Left lung (tissue), 10 donors: ENCODE measurements around the gene NT5DC1. TPM values are rescaled to one million over a fixed set of nuclear protein-coding genes. Genes with fewer than 3 reads are reported as not detected.

ENCODE experiments used
- ATAC-seq: fragments of 200-7000 bp; cut with Tn5 transposase; one replicate; pipeline ENCODE4 v1.9.1; 2020; ENCODE audit warnings: moderate library complexity
- DNase-seq, 4 donors: peaks; one replicate each; pipeline ENCODE4 v3.0.0-alpha.2; 2013 to 2020
- H3K27ac ChIP-seq, 2 donors: fragments of 200-600 bp; sonication (generic) in 1 of 2; one replicate each; pipeline versions ENCODE4 v1.5.0 to v1.8.0; 2020 to 2021
- H3K27me3 ChIP-seq, 2 donors: fragments of 200-600 bp; sonication (generic) in 1 of 2; one replicate each; pipeline versions ENCODE4 v1.5.0 to v1.8.0; 2020 to 2021
- H3K36me3 ChIP-seq, 2 donors: fragments of 200-600 bp; sonication (generic) in 1 of 2; one replicate each; pipeline versions ENCODE4 v1.5.0 to v1.8.0; 2020 to 2021
- H3K4me1 ChIP-seq, 2 donors: fragments of 200-600 bp; one replicate each; pipeline ENCODE4 v1.8.0; 2021
- H3K4me3 ChIP-seq, 2 donors: fragments of 200-600 bp; sonication (generic) in 1 of 2; one replicate each; pipeline versions ENCODE4 v1.5.0 to v1.8.0; 2020 to 2021; ENCODE audit warnings: mild to moderate bottlenecking in 1 of 2
- H3K9me3 ChIP-seq, 2 donors: fragments of 200-600 bp; sonication (generic) in 1 of 2; one replicate each; pipeline versions ENCODE4 v1.5.0 to v1.8.0; 2020 to 2021
- intact Hi-C, 2 donors: fragments of 100-400 bp; cut with DNase I; formaldehyde crosslinking; loops; one replicate each; pipeline versions ENCODE4 v1.11.2 to v1.14.2; 2022
- polyA plus RNA-seq, 6 donors: library from polyadenylated mRNA; unstranded; fragments of 120-200 nt; gene quantifications; one replicate each; pipeline ENCODE4 v1.2.1, GENCODE V29; 2013; ENCODE audit not compliant: insufficient read length in 6 of 6
- total RNA-seq, 2 donors: library from RNA; stranded (reverse); fragmentation: NEBNext Ultra II Directional; extraction: Animal tissue kit (Norgen Biotek cat#: 25700); gene quantifications; one replicate each; pipeline ENCODE4 v1.2.1, GENCODE V29; 2021
- TF ChIP-seq, protein P1 (sequence below), 2 donors: fragments of 200-600 bp; sonication (generic) in 1 of 2; IDR thresholded peaks; one replicate each; pipeline versions ENCODE4 v1.5.0 to v1.8.0; 2021; ENCODE audit warnings: antibody characterized with exemption in 2 of 2
- donor health status: DM: no; HTN: yes; CAD: no.
- donor health status: DM: no; HTN: no; CAD: no.

The NT5DC1 gene
- total and polyA plus RNA-seq, 8 donors: 36.9 to 56.8 (median 49.9) TPM

DNA sequence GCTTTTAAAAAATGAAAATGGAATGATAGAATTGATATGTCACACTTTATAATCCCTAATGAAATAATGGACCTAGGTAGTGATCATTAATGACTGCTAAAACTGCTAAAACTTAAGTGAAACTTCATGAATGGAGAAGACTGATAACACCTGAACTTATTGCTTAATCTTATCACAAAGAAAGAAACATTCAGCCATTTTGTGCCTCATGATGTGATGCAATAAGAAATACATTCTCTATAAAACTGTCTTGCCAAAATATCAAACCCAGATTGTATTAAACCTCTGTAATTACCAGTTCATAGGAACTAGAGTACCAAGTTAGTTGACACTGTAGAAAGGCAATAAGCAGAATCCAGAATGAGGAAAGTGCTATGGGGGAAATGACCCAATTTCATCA is 79.7 kb downstream of the NT5DC1 start:
- DNase-seq (no peak), ATAC-seq (no peak)
- Histone ChIP-seq H3K27ac (no peak overlapping the region), H3K9me3 (peaks cover 0 to 12% of the 10 kb centered on the region in 2 donors), H3K27me3 (no peaks in the 10 kb centered on the region), H3K4me3 (no peak overlapping the region), H3K36me3 (peaks cover 0 to 1% of the 10 kb centered on the region in 2 donors), H3K4me1 (no peaks in the 10 kb centered on the region)
- intact Hi-C loops: no loop called here
- TF ChIP-seq, protein P1, sequence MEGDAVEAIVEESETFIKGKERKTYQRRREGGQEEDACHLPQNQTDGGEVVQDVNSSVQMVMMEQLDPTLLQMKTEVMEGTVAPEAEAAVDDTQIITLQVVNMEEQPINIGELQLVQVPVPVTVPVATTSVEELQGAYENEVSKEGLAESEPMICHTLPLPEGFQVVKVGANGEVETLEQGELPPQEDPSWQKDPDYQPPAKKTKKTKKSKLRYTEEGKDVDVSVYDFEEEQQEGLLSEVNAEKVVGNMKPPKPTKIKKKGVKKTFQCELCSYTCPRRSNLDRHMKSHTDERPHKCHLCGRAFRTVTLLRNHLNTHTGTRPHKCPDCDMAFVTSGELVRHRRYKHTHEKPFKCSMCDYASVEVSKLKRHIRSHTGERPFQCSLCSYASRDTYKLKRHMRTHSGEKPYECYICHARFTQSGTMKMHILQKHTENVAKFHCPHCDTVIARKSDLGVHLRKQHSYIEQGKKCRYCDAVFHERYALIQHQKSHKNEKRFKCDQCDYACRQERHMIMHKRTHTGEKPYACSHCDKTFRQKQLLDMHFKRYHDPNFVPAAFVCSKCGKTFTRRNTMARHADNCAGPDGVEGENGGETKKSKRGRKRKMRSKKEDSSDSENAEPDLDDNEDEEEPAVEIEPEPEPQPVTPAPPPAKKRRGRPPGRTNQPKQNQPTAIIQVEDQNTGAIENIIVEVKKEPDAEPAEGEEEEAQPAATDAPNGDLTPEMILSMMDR (IDR thresholded peaks at IDR 0.05): no peak

DNA sequence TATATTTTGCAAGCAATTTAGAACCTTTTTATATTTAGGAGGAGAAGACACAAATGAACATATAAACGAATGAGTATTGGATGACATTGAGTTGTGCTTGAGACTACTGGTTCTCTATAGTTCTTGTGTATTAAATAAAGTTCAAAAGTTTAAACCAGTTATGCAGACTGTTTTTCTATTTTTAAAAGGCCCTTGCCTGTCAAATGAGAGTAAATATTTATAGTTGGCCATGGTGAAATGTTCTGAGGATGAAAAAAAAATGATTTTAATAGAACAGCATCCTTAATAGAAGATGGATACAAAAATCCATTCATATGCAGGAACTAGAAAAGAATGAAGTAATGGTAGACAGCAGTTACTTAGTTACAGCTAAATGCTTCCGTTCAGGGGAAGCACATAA is 88.8 kb downstream of the NT5DC1 start:
- Histone ChIP-seq H3K27ac (peak overlapping the region in 1 of 2 donors; percentile 42), H3K27me3 (no peaks in the 10 kb centered on the region), H3K9me3 (no peaks in the 10 kb centered on the region), H3K36me3 (no peaks in the 10 kb centered on the region), H3K4me1 (peaks cover 5 to 6% of the 10 kb centered on the region in 2 donors), H3K4me3 (no peak overlapping the region)
- TF ChIP-seq, protein P1 (IDR thresholded peaks at IDR 0.05): no peak
- peak in 1 of 4 donors; percentile 21 for DNase-seq
- intact Hi-C loops: no loop called here
- no peak for ATAC-seq

DNA sequence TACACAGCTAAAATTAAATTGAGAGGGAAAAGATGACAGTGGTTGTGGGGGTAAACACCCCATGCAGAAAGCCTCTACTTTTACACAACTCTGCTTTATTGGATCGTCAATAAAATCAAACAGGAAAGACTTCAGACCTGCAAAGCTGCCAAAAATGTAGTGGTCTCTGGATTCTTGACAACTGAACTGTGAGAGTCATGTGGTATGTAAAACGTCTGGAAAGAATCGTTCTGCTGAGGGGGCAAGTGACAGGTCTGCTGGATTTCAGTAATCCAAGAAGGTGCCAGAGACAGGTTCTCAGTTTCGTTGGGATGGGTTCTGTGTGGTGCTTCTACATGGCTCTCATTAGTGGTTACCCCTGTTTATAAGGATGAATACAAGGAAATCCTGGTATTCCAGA is 89.9 kb downstream of the NT5DC1 start:
- peak in 2 of 4 donors; percentile 38 to 43 for DNase-seq
- H3K27ac ChIP-seq: peak overlapping the region in 1 of 2 donors; percentile 42
- H3K36me3 ChIP-seq: no peaks in the 10 kb centered on the region
- H3K4me3 ChIP-seq: no peak overlapping the region
- peaks cover 5 to 6% of the 10 kb centered on the region in 2 donors for H3K4me1 ChIP-seq
- TF ChIP-seq, protein P1 (IDR thresholded peaks at IDR 0.05): no peak
- intact Hi-C loops: no loop called here
- H3K27me3 ChIP-seq: no peaks in the 10 kb centered on the region
- peak; percentile 36 for ATAC-seq
- no peaks in the 10 kb centered on the region for H3K9me3 ChIP-seq

DNA sequence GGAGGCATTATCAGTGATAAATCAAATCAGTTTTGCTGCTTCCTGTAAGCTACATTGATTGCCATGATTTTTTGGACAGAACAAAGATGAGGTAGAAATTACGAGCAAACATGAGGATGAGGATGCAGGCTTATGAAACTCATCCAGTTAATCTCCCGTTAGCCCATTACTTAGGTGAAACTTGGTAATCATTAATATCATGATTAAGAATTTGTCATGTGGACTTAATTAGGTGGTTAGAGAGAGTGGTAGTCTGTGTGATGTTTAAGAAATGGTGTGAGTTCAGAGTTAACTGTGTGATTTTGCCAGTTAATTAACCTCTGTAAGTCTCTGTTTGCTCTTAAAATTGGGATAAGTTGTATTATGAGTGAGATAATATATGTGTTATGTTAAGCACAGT is 91.2 kb downstream of the NT5DC1 start:
- intact Hi-C loops: no loop called here
- DNase-seq: no peak
- no peak overlapping the region for H3K4me3 ChIP-seq
- H3K9me3 ChIP-seq: no peaks in the 10 kb centered on the region
- no peaks in the 10 kb centered on the region for H3K36me3 ChIP-seq
- H3K4me1 ChIP-seq: peaks cover 5 to 6% of the 10 kb centered on the region in 2 donors
- ATAC-seq: no peak
- no peak overlapping the region for H3K27ac ChIP-seq
- no peaks in the 10 kb centered on the region for H3K27me3 ChIP-seq
- TF ChIP-seq, protein P1 (IDR thresholded peaks at IDR 0.05): no peak

DNA sequence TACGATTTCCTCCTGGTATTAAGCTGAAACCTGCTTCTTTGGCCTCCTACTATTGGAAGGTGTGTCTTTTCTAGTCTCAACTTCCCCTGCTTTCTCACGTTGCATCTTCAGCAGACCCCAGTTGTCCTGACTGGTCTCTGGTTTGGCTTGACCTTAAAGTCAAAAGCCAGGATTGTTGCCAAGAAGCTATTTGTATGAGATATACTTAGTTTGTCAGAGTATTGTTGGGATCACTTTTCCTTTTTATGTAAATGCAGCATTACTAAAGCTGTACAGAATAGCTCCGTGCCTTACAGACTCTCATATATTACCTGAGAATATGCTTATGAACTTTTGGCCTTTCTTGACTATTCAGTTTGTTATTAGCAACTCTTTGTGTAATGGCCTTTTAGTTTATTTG is 92.1 kb downstream of the NT5DC1 start:
- no peaks in the 10 kb centered on the region for H3K27me3 ChIP-seq
- no peak overlapping the region for H3K4me3 ChIP-seq
- ATAC-seq: no peak
- H3K36me3 ChIP-seq: no peaks in the 10 kb centered on the region
- intact Hi-C loops: no loop called here
- H3K9me3 ChIP-seq: no peaks in the 10 kb centered on the region
- TF ChIP-seq, protein P1 (IDR thresholded peaks at IDR 0.05): no peak
- DNase-seq: no peak
- H3K4me1 ChIP-seq: peaks cover 5 to 6% of the 10 kb centered on the region in 2 donors
- no peak overlapping the region for H3K27ac ChIP-seq
